K562 (cell line): ENCODE data around the gene VPS11. TPM values are rescaled to one million over a fixed set of nuclear protein-coding genes. Genes with fewer than 3 reads are reported as not detected.

ENCODE experiments used
- BHLHE40 ChIP-seq: IDR thresholded peaks from 2 replicates; pipeline ENCODE4 v1.6.1; 2011; ENCODE audit warnings: low read length, improper control_type of control experiment
- CREB1 ChIP-seq, 2 experiments: sonication (generic) in 1 of 2; formaldehyde crosslinking in 1 of 2; IDR thresholded peaks; 2 replicates each; pipeline versions ENCODE4 v1.6.1 to v1.8.0; 2012 to 2022; ENCODE audit warnings: inconsistent platforms in 1 of 2, mild to moderate bottlenecking in 1 of 2, missing genetic modification reagents in 1 of 2, moderate library complexity in 1 of 2
- ERF ChIP-seq: fragments of 450-650 bp; formaldehyde crosslinking; IDR thresholded peaks from 2 replicates; pipeline ENCODE4 v1.4.0; 2020; ENCODE audit warnings: mild to moderate bottlenecking, mixed read lengths
- JUND ChIP-seq, 2 experiments: IDR thresholded peaks; 2 replicates in 1 of 2; 3 replicates in 1 of 2; pipeline ENCODE4 v1.6.1; 2011; ENCODE audit warnings: borderline replicate concordance in 2 of 2, low read depth in 2 of 2, low read length in 2 of 2, improper control_type of control experiment in 1 of 2, missing biosample characterization in 1 of 2, missing genetic modification characterization in 1 of 2, missing genetic modification reagents in 1 of 2
- KAT2B ChIP-seq: IDR thresholded peaks from one replicate; pipeline ENCODE4 v1.6.1; 2012; ENCODE audit warnings: low read depth, mild to moderate bottlenecking, control low read depth, inconsistent platforms, low read length, moderate library complexity
- KDM4B ChIP-seq, 2 experiments: fragments of 450-650 bp in 1 of 2; sonication (generic) in 1 of 2; IDR thresholded peaks; 2 replicates each; pipeline ENCODE4 v1.6.1; 2016 to 2017; ENCODE audit warnings: borderline replicate concordance in 2 of 2, antibody characterized with exemption in 1 of 2, low read depth in 1 of 2, mild to moderate bottlenecking in 1 of 2
- PHF8 ChIP-seq: fragments of 200-600 bp; sonication (generic); IDR thresholded peaks from 2 replicates; pipeline ENCODE4 v1.6.1; 2012; ENCODE audit warnings: mixed run types, mild to moderate bottlenecking, inconsistent platforms, low read length, moderate library complexity, borderline replicate concordance
- RBM14 ChIP-seq: fragments of 200-400 bp; formaldehyde crosslinking; IDR thresholded peaks from 2 replicates; pipeline ENCODE4 v1.6.1; 2018; ENCODE audit warnings: low read depth, mild to moderate bottlenecking, low read length, moderate library complexity, borderline replicate concordance; ENCODE audit not compliant: insufficient read depth
- SAP30 ChIP-seq: fragments of 200-600 bp; sonication (generic); IDR thresholded peaks from 2 replicates; pipeline ENCODE4 v1.6.1; 2012; ENCODE audit warnings: borderline replicate concordance, low read depth, mild to moderate bottlenecking, moderate library complexity, low read length, control low read depth, inconsistent platforms; ENCODE audit not compliant: insufficient read depth, poor library complexity, severe bottlenecking
- TAF9B ChIP-seq: fragments of 450-650 bp; IDR thresholded peaks from 2 replicates; pipeline ENCODE4 v1.6.1; 2018; ENCODE audit warnings: mild to moderate bottlenecking; ENCODE audit not compliant: partially characterized antibody
- TGIF2 ChIP-seq: sonication (generic); formaldehyde crosslinking; IDR thresholded peaks from 2 replicates; pipeline ENCODE4 v1.8.1; 2022; ENCODE audit warnings: mild to moderate bottlenecking, missing genetic modification reagents, moderate library complexity
- TOE1 ChIP-seq, 2 experiments: fragments of 450-650 bp in 1 of 2; sonication (generic) in 1 of 2; formaldehyde crosslinking in 1 of 2; IDR thresholded peaks; 2 replicates each; pipeline versions ENCODE4 v1.7.1 to v1.8.0; 2016 to 2022; ENCODE audit warnings: borderline replicate concordance in 2 of 2, mild to moderate bottlenecking in 2 of 2, antibody characterized with exemption in 1 of 2, inconsistent platforms in 1 of 2, low read depth in 1 of 2, missing genetic modification reagents in 1 of 2, moderate library complexity in 1 of 2
- USF1 ChIP-seq: sonication (generic); formaldehyde crosslinking; IDR thresholded peaks from 2 replicates; pipeline ENCODE4 v1.9.0; 2022; ENCODE audit warnings: mild to moderate bottlenecking, missing genetic modification reagents
- ZFX ChIP-seq: sonication (generic); formaldehyde crosslinking; IDR thresholded peaks from 2 replicates; pipeline ENCODE4 v1.8.0; 2022; ENCODE audit warnings: mild to moderate bottlenecking, missing genetic modification reagents, moderate library complexity
- polyA plus RNA-seq, 8 experiments: library from polyadenylated mRNA; depleted of rRNA in 4 of 8; stranded (reverse) in 5 of 8; unstranded in 3 of 8; fragments of >200 nt; fragmentation: Nextera tagmentation in 2 of 8; fragmentation: Illumina TruSeq in 1 of 8; extraction: Ambion mirVana in 2 of 8; extraction: Trizol in 1 of 8; gene quantifications; 2 replicates each; pipeline versions ENCODE4 v1.2.1 to v1.2.3, GENCODE V29; 2011 to 2014; ENCODE audit warnings: inconsistent platforms in 1 of 8, missing spikeins in 1 of 8
- total RNA-seq, 7 experiments: library from RNA; depleted of rRNA in 6 of 7; stranded (reverse); fragments of >200 nt in 6 of 7; fragmentation: Illumina TruSeq in 2 of 7; extraction: Trizol in 2 of 7; gene quantifications; 2 replicates each; pipeline versions ENCODE4 v1.2.1 to v1.2.3, GENCODE V29; 2011 to 2021; ENCODE audit warnings: low replicate concordance in 1 of 7
- TF ChIP-seq, protein P1 (sequence below): conservative IDR thresholded peaks from 2 replicates; pipeline ENCODE4 v1.6.1; 2011; ENCODE audit warnings: low read depth, mild to moderate bottlenecking, low read length; ENCODE audit not compliant: control insufficient read depth
- TF ChIP-seq, protein P2 (sequence below): fragments of 450-650 bp; formaldehyde crosslinking; IDR thresholded peaks from 2 replicates; pipeline ENCODE4 v1.4.0; 2020; ENCODE audit warnings: mild to moderate bottlenecking, mixed read lengths
- TF ChIP-seq, protein P3 (sequence below): fragments of 150-350 bp; conservative IDR thresholded peaks from 2 replicates; pipeline ENCODE4 v1.6.1; 2014; ENCODE audit warnings: low read length

Gene VPS11
- total and polyA plus RNA-seq, 9 of the 15 experiments (the other 6 are each of a cell fraction or from before 2014, with no cell fraction given), result 14.1 to 35.5 (median 27.5) TPM

GRCh38 chr11:119067371-119068222 is at the start of gene VPS11 (continued):
- TF ChIP-seq PHF8, result peak; percentile 83; the same call in 1 of the 2 replicates
- TF ChIP-seq SAP30, result peak; percentile 90
- no peak for TF ChIP-seq ERF
- TF ChIP-seq TOE1 (IDR thresholded peaks at IDR 0.05; ENCODE audit: borderline replicate concordance), result peak; percentile 99
- TF ChIP-seq TOE1 (CRISPR knock-in tag; IDR thresholded peaks at IDR 0.05; ENCODE audit: borderline replicate concordance, low read depth), result no peak
- no peak for TF ChIP-seq RBM14
- peak; percentile 82 for TF ChIP-seq TAF9B
- TF ChIP-seq, protein P1, sequence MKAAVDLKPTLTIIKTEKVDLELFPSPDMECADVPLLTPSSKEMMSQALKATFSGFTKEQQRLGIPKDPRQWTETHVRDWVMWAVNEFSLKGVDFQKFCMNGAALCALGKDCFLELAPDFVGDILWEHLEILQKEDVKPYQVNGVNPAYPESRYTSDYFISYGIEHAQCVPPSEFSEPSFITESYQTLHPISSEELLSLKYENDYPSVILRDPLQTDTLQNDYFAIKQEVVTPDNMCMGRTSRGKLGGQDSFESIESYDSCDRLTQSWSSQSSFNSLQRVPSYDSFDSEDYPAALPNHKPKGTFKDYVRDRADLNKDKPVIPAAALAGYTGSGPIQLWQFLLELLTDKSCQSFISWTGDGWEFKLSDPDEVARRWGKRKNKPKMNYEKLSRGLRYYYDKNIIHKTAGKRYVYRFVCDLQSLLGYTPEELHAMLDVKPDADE, result peak; percentile 66
- TF ChIP-seq, protein P2, sequence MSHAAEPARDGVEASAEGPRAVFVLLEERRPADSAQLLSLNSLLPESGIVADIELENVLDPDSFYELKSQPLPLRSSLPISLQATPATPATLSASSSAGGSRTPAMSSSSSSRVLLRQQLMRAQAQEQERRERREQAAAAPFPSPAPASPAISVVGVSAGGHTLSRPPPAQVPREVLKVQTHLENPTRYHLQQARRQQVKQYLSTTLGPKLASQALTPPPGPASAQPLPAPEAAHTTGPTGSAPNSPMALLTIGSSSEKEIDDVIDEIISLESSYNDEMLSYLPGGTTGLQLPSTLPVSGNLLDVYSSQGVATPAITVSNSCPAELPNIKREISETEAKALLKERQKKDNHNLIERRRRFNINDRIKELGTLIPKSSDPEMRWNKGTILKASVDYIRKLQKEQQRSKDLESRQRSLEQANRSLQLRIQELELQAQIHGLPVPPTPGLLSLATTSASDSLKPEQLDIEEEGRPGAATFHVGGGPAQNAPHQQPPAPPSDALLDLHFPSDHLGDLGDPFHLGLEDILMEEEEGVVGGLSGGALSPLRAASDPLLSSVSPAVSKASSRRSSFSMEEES, result peak; percentile 99
- TF ChIP-seq CREB1 (IDR thresholded peaks at IDR 0.05), result peak; percentile 10; the same call in 1 of the 2 replicates
- no peak; the same call in 1 of the 2 replicates for TF ChIP-seq CREB1 (CRISPR knock-in tag; IDR thresholded peaks at IDR 0.05)
- TF ChIP-seq, protein P3, sequence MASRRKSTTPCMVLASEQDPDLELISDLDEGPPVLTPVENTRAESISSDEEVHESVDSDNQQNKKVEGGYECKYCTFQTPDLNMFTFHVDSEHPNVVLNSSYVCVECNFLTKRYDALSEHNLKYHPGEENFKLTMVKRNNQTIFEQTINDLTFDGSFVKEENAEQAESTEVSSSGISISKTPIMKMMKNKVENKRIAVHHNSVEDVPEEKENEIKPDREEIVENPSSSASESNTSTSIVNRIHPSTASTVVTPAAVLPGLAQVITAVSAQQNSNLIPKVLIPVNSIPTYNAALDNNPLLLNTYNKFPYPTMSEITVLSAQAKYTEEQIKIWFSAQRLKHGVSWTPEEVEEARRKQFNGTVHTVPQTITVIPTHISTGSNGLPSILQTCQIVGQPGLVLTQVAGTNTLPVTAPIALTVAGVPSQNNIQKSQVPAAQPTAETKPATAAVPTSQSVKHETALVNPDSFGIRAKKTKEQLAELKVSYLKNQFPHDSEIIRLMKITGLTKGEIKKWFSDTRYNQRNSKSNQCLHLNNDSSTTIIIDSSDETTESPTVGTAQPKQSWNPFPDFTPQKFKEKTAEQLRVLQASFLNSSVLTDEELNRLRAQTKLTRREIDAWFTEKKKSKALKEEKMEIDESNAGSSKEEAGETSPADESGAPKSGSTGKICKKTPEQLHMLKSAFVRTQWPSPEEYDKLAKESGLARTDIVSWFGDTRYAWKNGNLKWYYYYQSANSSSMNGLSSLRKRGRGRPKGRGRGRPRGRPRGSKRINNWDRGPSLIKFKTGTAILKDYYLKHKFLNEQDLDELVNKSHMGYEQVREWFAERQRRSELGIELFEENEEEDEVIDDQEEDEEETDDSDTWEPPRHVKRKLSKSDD, result no peak
- peak; percentile 64; the same call in 1 of the 2 replicates for TF ChIP-seq ZFX (CRISPR knock-in tag)
- no peak for TF ChIP-seq TGIF2 (CRISPR knock-in tag)
- no peak for TF ChIP-seq KAT2B
- TF ChIP-seq KDM4B (IDR thresholded peaks at IDR 0.05; ENCODE audit: borderline replicate concordance in 2 of 2, low read depth in 1 of 2), result peak in 1 of 2 experiments; percentile 60; a peak in 1 of 4 replicates
- TF ChIP-seq BHLHE40, result peak; percentile 92
- peak; percentile 40; the same call in 1 of the 2 replicates for TF ChIP-seq JUND (IDR thresholded peaks at IDR 0.05; ENCODE audit: borderline replicate concordance, low read depth, low read length)
- TF ChIP-seq JUND (tag; IDR thresholded peaks at IDR 0.05; ENCODE audit: borderline replicate concordance, low read depth, low read length), result 0 out of 3 replicates have a peak, but pooled peaks have one; percentile 14
- peak; percentile 99 for TF ChIP-seq USF1 (CRISPR knock-in tag)
